Natural killer cell treated with Interleukin-12 subunit alpha and Interleukin-12 subunit beta and Interleukin-15 and Interleukin-18, amount 100 ng/mL, for 72 hours (primary cell): Measurements from ENCODE around the gene MBP. TPM values are rescaled to one million over a fixed set of nuclear protein-coding genes. Genes with fewer than 3 reads are reported as not detected.

Experiments used
- ATAC-seq, 2 donors: fragments of 150-1000 bp; cut with Tn5 transposase in 1 of 2; sonication (Bioruptor Pico), chemical (Tn5 transposase) in 1 of 2; 2 replicates each; pipeline ENCODE4 v1.10.0; 2021
- DNase-seq: peaks from one replicate; pipeline ENCODE4 v3.0.0; 2022; ENCODE audit warnings: low spot score
- H3K27ac Mint-ChIP-seq, 2 donors: 1 replicate in 1 of 2; 2 replicates in 1 of 2; pipeline ENCODE4 v1.8.0; 2022; ENCODE audit warnings: mixed read lengths in 2 of 2, mild to moderate bottlenecking in 1 of 2, moderate library complexity in 1 of 2
- H3K27me3 Mint-ChIP-seq, 2 donors: 1 replicate in 1 of 2; 2 replicates in 1 of 2; pipeline ENCODE4 v1.8.0; 2022; ENCODE audit warnings: mixed read lengths in 2 of 2
- H3K36me3 Mint-ChIP-seq: one replicate; pipeline ENCODE4 v1.8.0; 2022; ENCODE audit warnings: mixed read lengths
- H3K4me1 Mint-ChIP-seq, 2 donors: 1 replicate in 1 of 2; 2 replicates in 1 of 2; pipeline ENCODE4 v1.8.0; 2022; ENCODE audit warnings: low read depth in 2 of 2, mixed read lengths in 2 of 2, mild to moderate bottlenecking in 1 of 2
- H3K4me3 Mint-ChIP-seq: one replicate; pipeline ENCODE4 v1.8.0; 2022; ENCODE audit warnings: mixed read lengths
- H3K9me3 Mint-ChIP-seq: 2 replicates; pipeline ENCODE4 v1.8.0; 2022; ENCODE audit warnings: mixed read lengths
- total RNA-seq, 2 donors: library from RNA; stranded (reverse); gene quantifications; one replicate each; pipeline ENCODE4 v1.2.3, GENCODE V29; 2022

MBP gene
- total RNA-seq, 2 donors from 2014 or later: 62.5 to 77.6 TPM

DNA sequence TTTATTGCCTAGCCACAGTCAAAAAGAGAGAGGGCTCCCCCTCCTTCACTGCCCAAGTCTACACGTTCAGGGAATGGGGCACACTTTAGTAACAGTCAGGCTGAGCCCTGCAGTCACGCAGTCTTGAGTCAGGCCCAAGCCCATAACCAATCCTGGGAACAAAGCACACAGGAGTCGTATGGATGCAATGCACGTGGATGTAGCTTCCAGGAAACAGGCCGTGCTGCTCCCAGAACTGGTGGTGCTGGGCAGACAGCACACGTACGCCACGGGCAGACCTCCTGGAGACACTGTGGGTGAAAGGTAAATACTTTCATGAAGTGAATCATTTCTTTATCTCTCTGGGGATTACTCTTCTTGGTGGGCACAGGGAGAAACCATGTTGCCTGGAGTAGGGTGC lies 30.0 kb upstream of the MBP start:
- no peak for ATAC-seq

DNA sequence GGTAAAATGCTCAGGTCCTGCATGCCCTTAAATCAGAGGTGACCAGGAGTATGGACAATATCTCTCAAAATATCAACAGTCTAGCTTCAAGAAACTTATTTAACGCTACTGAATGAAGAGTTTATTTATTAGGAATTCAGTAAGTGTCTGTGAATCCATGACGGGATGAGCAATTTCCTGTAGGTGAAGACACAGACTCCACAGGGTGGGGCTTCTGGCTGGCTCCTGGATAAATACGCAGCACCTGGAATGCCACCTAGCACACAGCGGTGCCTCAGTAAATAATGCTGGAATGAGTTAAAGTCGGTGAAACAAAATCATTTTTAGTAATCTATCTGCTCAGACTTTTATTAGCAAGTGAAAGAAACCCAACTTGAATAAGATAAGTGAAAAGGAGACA lies 29.4 kb upstream of the MBP start:
- DNase-seq: no peak
- no peak overlapping the region for H3K27ac Mint-ChIP-seq
- no peak for ATAC-seq
- H3K27me3 Mint-ChIP-seq: peaks cover 0 to 3% of the 10 kb centered on the region in 2 donors
- H3K36me3 Mint-ChIP-seq: no peaks in the 10 kb centered on the region
- H3K9me3 Mint-ChIP-seq: no peaks in the 10 kb centered on the region
- no peak overlapping the region for H3K4me3 Mint-ChIP-seq
- peaks cover 16 to 23% of the 10 kb centered on the region in 2 donors for H3K4me1 Mint-ChIP-seq

More for the DNA sequence above, 30.0 kb upstream of the MBP start:
- no peak for DNase-seq
- H3K27ac Mint-ChIP-seq: peak overlapping the region in 1 of 2 donors; percentile 1
- no peak overlapping the region for H3K4me3 Mint-ChIP-seq
- H3K4me1 Mint-ChIP-seq: peaks cover 16 to 23% of the 10 kb centered on the region in 2 donors
- H3K36me3 Mint-ChIP-seq: no peaks in the 10 kb centered on the region
- H3K9me3 Mint-ChIP-seq: no peaks in the 10 kb centered on the region
- peaks cover 0 to 3% of the 10 kb centered on the region in 2 donors for H3K27me3 Mint-ChIP-seq

DNA sequence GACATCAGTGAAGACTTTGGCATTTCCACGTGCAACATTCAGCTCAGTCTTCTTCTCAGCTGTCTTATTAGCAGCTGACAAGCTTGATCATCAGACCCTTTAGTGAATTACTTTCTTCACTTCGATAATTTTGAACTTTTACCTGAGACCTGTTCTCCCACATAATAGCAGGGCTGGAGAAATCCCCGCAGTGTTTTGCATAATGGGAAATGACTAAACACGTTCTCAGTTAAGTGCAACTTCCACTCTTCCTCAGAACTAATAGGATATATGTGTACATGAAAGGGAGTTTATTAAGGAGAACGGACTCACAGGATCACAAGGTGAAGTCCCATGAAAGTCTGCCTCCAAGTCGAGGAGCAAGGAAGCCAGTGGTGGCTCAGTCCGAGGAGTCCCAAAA lies 28.8 kb upstream of the MBP start:
- DNase-seq (no peak), ATAC-seq (no peak)
- Mint-ChIP-seq H3K4me1 (peaks cover 16 to 23% of the 10 kb centered on the region in 2 donors), H3K4me3 (no peak overlapping the region), H3K36me3 (no peaks in the 10 kb centered on the region), H3K27ac (no peak overlapping the region), H3K9me3 (no peaks in the 10 kb centered on the region), H3K27me3 (peaks cover 0 to 3% of the 10 kb centered on the region in 2 donors)

DNA sequence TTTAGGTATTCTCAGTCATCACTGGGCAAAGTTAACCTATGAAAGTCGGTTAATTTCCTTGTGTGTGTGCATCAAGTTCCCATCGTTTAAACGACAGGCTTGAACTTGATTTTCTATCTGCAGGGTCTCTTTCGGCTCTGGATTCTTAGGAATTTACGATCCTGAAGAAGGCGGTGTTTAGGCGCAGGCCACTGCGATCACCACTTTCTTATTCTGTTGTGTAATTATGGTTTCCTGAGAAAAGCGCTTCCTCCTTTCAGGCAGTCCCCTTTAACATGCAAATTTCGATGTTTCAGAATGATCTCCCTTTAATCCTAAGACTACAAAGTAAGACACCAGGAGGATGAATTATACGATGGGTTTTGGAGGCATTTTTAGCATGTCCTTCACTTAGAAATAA lies 27.9 kb upstream of the MBP start:
- Mint-ChIP-seq H3K36me3 (no peaks in the 10 kb centered on the region), H3K9me3 (no peaks in the 10 kb centered on the region), H3K27me3 (peaks cover 0 to 3% of the 10 kb centered on the region in 2 donors), H3K4me1 (peaks cover 16 to 23% of the 10 kb centered on the region in 2 donors), H3K27ac (peak overlapping the region in 1 of 2 donors; percentile 17), H3K4me3 (peak overlapping the region; percentile 8)
- no peak for ATAC-seq
- DNase-seq: no peak

DNA sequence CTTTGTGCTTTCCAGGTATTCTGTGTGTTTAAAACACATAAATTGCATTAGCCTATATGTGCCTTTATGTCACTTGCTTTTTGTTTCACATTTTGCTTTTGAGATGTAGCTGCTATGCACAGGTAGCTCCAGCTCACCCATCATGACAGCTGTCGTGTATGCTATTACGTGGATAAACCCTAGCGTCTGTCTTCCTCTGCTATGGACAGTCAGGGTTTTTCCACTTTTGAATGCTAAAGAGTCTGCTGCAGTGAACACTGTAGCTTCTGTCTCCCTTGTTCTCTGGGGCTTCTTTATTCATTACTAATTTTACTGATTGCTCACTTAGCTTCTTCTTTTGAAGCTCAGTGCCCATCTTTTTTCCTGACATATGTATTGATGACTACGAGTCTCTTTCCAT lies 24.7 kb upstream of the MBP start:
- Mint-ChIP-seq H3K36me3 (no peaks in the 10 kb centered on the region), H3K27ac (no peak overlapping the region), H3K4me1 (peaks cover 10 to 21% of the 10 kb centered on the region in 2 donors), H3K27me3 (no peaks in the 10 kb centered on the region), H3K9me3 (no peaks in the 10 kb centered on the region), H3K4me3 (no peak overlapping the region)
- no peak for DNase-seq
- ATAC-seq: no peak

DNA sequence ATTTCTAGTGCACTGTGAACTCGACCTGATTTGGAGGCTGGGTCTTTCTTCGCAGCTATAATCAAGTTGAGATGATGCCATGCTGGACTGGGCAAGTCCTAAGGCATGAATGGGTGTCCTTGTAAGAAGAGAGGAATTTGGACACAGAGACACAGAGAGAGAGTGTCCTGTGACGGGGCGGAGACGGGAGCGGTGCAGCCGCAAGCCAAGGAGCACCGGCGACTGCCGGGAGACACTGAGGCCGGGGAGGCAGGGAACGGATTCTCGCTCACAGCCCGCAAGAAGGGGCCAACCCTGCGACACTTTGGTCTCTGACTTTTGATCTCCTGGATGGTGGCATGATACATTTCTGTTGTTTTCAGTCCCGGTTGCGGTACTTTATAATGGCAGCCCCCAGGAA lies 22.4 kb upstream of the MBP start:
- H3K36me3 Mint-ChIP-seq: no peaks in the 10 kb centered on the region
- DNase-seq: no peak
- H3K27ac Mint-ChIP-seq: peak overlapping the region in 1 of 2 donors; percentile 70
- no peaks in the 10 kb centered on the region for H3K9me3 Mint-ChIP-seq
- H3K4me3 Mint-ChIP-seq: no peak overlapping the region
- ATAC-seq: no peak
- H3K4me1 Mint-ChIP-seq: peaks cover 13 to 14% of the 10 kb centered on the region in 2 donors
- no peaks in the 10 kb centered on the region for H3K27me3 Mint-ChIP-seq

DNA sequence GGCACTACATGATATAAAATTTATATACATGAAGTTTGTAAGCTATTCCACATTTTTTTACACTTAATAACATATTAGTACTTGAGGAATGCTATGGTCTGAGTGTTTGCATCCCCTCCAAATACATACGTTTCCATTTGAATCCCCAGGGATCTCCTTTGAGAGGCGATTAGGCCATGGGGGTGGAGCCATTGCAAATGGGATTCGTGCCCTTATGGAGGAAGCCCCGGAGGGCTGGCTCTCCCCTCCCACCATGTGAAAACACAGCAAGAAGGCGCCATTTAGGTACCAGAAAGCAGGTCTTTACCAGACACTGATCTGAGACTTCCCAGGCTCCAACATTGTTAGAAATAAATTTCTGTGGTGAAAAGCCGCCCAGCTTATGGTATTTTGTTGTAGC lies 20.8 kb upstream of the MBP start:
- H3K27ac Mint-ChIP-seq: no peak overlapping the region
- H3K4me1 Mint-ChIP-seq: peaks cover 14 to 17% of the 10 kb centered on the region in 2 donors
- H3K36me3 Mint-ChIP-seq: no peaks in the 10 kb centered on the region
- H3K27me3 Mint-ChIP-seq: no peaks in the 10 kb centered on the region
- DNase-seq (no peak), ATAC-seq (no peak)
- no peaks in the 10 kb centered on the region for H3K9me3 Mint-ChIP-seq
- no peak overlapping the region for H3K4me3 Mint-ChIP-seq

DNA sequence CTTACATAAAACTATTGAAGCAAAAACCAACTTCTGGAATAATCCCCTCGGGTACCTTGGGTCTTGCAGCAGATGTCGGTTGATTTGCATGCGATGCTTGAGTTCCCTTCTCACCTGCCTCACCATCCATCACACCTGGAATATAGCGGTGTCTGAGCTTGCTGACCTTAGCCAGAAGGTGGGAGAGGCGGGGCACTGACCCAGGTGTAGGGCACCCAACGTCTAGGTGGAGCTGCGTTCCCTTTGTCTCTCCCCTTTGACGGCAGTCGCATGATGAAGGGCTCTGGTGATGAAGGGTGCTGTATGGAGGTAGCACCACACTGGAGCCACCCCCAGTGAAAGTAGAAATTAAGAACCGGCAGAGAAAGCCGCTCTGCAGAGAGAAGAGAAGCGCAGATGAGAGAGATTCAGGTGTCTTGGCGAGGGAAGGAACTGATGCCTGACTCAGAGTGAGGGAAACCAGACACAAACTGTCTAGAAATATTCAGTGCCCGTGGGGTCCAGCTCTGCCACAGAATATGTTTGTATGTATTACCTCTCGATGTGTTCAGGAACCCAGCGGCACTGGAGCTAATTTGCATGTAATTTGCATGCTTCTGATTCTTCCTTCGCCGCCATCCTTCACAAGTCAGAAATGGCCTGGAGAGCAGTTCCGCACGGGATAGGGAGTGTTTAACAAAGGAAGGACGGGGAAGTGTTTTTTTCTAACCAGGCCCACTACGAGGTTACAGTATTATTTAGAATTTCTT lies 19.4 kb upstream of the MBP start:
- H3K4me1 Mint-ChIP-seq: peaks cover 26 to 27% of the 10 kb centered on the region in 2 donors
- no peaks in the 10 kb centered on the region for H3K27me3 Mint-ChIP-seq

DNA sequence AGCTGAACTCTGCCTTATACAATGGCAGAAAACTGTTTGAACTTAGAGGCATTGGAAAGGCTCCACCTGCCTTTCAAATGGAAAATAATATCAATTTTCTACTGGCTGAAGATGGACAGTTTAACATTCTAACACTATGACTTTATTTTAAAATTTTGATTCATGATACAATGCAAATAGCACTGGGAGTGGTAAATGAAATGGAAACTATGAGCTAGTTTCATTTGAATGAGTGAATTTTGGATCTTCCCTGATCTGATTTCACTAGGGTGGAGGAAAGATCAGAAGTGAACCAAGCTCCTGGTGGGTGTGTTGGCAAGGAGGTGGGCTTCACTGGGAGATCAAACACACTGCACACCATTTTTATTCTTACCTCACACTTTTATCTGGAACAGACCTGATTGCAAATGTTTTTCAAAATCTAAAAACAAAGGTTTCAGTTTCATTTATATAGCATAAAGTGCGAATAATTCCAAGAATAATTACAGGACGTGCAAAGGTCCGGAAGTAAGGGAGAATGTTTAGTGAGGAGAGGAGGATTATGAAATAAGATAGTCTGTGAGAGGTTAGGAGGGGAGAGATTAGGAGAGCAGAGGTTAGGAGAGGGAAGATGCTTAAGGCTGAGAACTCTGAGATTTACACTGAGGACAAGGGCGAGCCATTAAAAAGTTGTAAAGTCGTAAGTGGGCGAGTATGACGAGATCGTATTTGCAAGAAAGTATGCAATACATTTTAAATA lies 18.6 kb upstream of the MBP start:
- Mint-ChIP-seq H3K27ac (peak overlapping the region; percentile 2 to 48), H3K9me3 (no peaks in the 10 kb centered on the region), H3K4me3 (peak overlapping the region; percentile 4), H3K36me3 (no peaks in the 10 kb centered on the region), H3K4me1 (peaks cover 32 to 35% of the 10 kb centered on the region in 2 donors), H3K27me3 (no peaks in the 10 kb centered on the region)
- ATAC-seq (no peak), DNase-seq (no peak)

More for the DNA sequence above, 19.4 kb upstream of the MBP start:
- ATAC-seq (no peak), DNase-seq (no peak)
- Mint-ChIP-seq H3K27ac (peak overlapping the region in 1 of 2 donors; percentile 48), H3K4me3 (no peak overlapping the region), H3K36me3 (no peaks in the 10 kb centered on the region), H3K9me3 (no peaks in the 10 kb centered on the region)

DNA sequence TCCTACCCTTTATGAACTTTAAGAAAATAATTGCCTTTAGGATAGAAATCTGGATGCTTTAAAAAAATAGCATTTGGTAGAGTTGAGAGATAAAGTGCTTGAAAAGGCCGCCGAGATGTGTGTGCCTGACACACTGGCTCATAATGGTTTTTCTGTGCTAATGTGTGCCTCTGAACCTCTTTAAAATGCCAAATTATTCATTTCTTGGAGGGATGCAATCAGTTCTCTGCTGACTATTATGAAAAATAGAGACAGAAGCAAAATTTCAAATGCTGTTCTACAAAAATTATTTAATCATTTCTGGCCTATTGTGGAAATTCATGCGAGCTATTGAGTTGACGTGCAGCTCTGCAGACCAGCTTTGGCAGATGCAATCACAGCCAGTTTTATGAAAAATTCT lies 18.0 kb upstream of the MBP start:
- Mint-ChIP-seq H3K4me1 (peaks cover 35 to 38% of the 10 kb centered on the region in 2 donors), H3K9me3 (no peaks in the 10 kb centered on the region), H3K4me3 (no peak overlapping the region), H3K27me3 (no peaks in the 10 kb centered on the region), H3K36me3 (no peaks in the 10 kb centered on the region), H3K27ac (peak overlapping the region in 1 of 2 donors; percentile 48)
- no peak for DNase-seq
- no peak for ATAC-seq

DNA sequence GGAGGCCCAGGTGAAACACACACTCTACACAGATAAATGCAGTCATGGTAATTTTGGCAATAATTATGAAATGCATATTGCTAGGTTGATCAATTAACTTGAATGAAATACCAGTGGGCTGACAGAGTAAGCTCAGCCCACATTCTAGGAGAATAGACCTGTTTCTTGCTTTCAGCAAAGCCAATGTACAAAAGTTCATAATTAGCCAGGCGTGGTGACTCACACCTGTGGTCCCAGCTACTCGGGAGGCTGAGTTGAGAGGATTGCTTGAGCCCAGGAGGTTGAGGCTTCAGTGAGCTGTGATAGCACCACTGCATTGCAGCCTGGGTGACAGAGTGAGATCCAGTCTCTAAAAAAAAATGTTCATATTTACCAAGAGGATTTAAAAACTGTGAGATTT lies 15.7 kb upstream of the MBP start:
- no peak for DNase-seq
- Mint-ChIP-seq H3K9me3 (peaks cover 6% of the 10 kb centered on the region), H3K4me1 (peaks cover 34 to 55% of the 10 kb centered on the region in 2 donors), H3K27me3 (no peaks in the 10 kb centered on the region), H3K27ac (peak overlapping the region; percentile 90 to 91), H3K4me3 (no peak overlapping the region), H3K36me3 (peaks cover 7% of the 10 kb centered on the region)
- peak in 1 of 2 donors; percentile 57 for ATAC-seq

DNA sequence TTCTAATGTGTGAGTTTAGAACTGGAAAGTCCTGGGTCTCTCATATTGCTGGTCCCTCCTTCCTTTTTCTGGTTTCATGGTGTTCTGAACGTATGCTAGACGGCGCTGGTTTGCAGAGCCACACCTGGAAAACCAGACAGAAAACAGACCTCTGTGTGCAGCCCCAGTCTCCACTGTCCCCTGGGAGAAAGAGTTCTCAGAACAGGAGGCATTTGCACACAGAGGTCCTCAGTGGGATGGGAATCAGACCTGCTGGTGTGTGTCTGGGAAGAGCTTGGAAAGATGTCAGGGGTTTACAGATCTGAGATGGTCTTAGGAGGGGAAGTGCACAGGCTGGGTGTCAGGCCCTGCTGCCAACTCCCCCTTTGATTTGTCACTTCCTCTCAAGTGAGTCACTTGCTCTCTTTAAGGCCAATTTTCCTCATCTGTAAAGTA lies 14.9 kb upstream of the MBP start:
- H3K4me3 Mint-ChIP-seq: peak overlapping the region; percentile 67
- DNase-seq (peak; percentile 62), ATAC-seq (peak; percentile 86 to 89)
- H3K36me3 Mint-ChIP-seq: peaks cover 13% of the 10 kb centered on the region
- no peaks in the 10 kb centered on the region for H3K27me3 Mint-ChIP-seq
- H3K4me1 Mint-ChIP-seq: peaks cover 35 to 60% of the 10 kb centered on the region in 2 donors
- peak overlapping the region; percentile 90 to 91 for H3K27ac Mint-ChIP-seq
- H3K9me3 Mint-ChIP-seq: peaks cover 11% of the 10 kb centered on the region

DNA sequence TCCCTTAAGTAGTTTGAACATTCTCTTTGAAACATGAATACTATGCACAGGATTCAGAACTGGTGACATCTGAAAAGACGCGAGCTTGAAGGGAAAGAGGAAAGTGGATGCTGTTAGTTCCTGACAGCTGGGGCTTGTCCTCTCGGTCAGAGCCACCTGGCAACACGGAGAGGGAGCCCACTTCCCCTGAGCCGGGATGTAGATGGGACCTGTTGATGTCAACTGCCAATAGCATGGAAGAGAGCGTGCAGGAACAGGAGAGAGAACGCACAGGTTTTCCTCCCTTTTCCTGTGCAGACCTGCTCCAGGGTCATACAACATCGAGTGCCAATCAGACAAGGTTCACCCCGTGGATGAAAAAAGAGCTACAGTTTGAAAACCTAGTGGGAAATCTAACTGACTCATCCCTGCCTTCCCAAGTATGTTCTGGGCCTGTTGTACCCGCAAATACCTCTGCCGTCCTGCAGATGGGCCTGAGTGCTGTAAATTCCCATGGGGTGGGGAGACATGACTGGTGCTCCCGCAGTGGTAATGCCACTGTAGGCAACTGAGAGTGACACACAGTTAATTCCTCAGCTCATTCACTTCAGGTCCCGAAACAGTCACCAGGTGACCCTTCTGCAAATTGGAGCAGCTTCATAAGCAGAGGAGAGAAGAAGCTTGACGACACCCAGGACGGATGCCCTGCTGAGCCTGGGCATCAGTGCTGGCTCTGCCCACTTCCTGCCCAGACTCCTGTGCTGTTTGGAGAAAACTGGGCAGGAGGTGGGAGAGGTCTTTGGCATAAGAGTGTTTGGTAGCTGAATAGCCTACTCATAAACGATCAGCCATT lies 13.9 kb upstream of the MBP start:
- peaks cover 16% of the 10 kb centered on the region for H3K9me3 Mint-ChIP-seq
- peaks cover 41 to 59% of the 10 kb centered on the region in 2 donors for H3K4me1 Mint-ChIP-seq
- peak overlapping the region; percentile 90 to 91 for H3K27ac Mint-ChIP-seq
- H3K4me3 Mint-ChIP-seq: peak overlapping the region; percentile 27
- H3K36me3 Mint-ChIP-seq: peaks cover 17% of the 10 kb centered on the region
- H3K27me3 Mint-ChIP-seq: no peaks in the 10 kb centered on the region
- DNase-seq: no peak
- no peak for ATAC-seq
